Activated CD4-positive, alpha-beta T cell treated with anti-CD3 and anti-CD28 coated beads, Interleukin-2, amount 10 ng/mL, durations not matched to agents 7 days and 5 days (primary cell): ENCODE results near the gene RAD51B. TPM values are rescaled to one million over a fixed set of nuclear protein-coding genes. Genes with fewer than 3 reads are reported as not detected.
A peak's percentile ranks its signal among the peaks of the same experiment; 100 is the strongest.

Experiments
- CTCF ChIA-PET: fragments of 350-600 bp; sonication (Branson Sonifier 250); formaldehyde crosslinking; loops from one replicate; lab custom pipeline; 2021; ENCODE audit warnings: antibody characterized with exemption; lab: Charles Lee
- POLR2A ChIA-PET: fragments of 350-600 bp; sonication (Branson Sonifier 250); formaldehyde crosslinking; loops from one replicate; lab custom pipeline; 2021; ENCODE audit warnings: antibody characterized with exemption; lab: Charles Lee
- DNase-seq: peaks from one replicate; pipeline ENCODE4 v3.0.0-alpha.2; 2020
- H3K27ac Mint-ChIP-seq: one replicate; pipeline ENCODE4 v1.8.0; 2021; ENCODE audit warnings: mild to moderate bottlenecking, moderate library complexity, mixed read lengths
- H3K27me3 Mint-ChIP-seq: one replicate; pipeline ENCODE4 v1.8.0; 2021; ENCODE audit warnings: mixed read lengths
- H3K36me3 Mint-ChIP-seq: one replicate; pipeline ENCODE4 v1.8.0; 2021; ENCODE audit warnings: low read depth, mixed read lengths
- H3K4me1 Mint-ChIP-seq: one replicate; pipeline ENCODE4 v1.8.0; 2021; ENCODE audit warnings: mixed read lengths
- H3K4me3 Mint-ChIP-seq: one replicate; pipeline ENCODE4 v1.8.0; 2021; ENCODE audit warnings: mild to moderate bottlenecking, moderate library complexity, mixed read lengths
- H3K9me3 Mint-ChIP-seq: one replicate; pipeline ENCODE4 v1.8.0; 2021; ENCODE audit warnings: mixed read lengths
- total RNA-seq, 2 experiments: library from RNA; stranded (reverse); gene quantifications; one replicate each; pipeline ENCODE4 v1.2.3, GENCODE V29; 2021

Gene RAD51B
- total RNA-seq, 2 experiments from 2014 or later, result 20.6 to 30.3 TPM

- no peaks in the 10 kb centered on the region for H3K27me3 Mint-ChIP-seq
- H3K9me3 Mint-ChIP-seq, result no peaks in the 10 kb centered on the region
- no peak overlapping the region for H3K4me3 Mint-ChIP-seq
- ChIA-PET POLR2A (interaction anchor here (0.7 kb wide), 1 partner anchor 1520 kb away, joined by 4 read pairs; no protein-coding TSS in a partner anchor), CTCF (interaction anchor here (0.5 to 0.6 kb wide), 2 partner anchors 19 to 547 kb away, joined by 3 read pairs; no protein-coding TSS in a partner anchor)
- peaks cover 30% of the 10 kb centered on the region for H3K4me1 Mint-ChIP-seq
- H3K36me3 Mint-ChIP-seq, result peaks cover 5% of the 10 kb centered on the region
- H3K27ac Mint-ChIP-seq, result no peak overlapping the region
- no peak for DNase-seq
These were observed 683.7 kb downstream of the RAD51B start for GRCh38 chr14:68503186-68503825.

GRCh38 chr14:68504861-68505260 lies 685.3 kb downstream of the RAD51B start:
- Mint-ChIP-seq H3K36me3 (peaks cover 5% of the 10 kb centered on the region), H3K4me1 (peaks cover 34% of the 10 kb centered on the region), H3K9me3 (no peaks in the 10 kb centered on the region), H3K4me3 (no peak overlapping the region), H3K27ac (no peak overlapping the region), H3K27me3 (no peaks in the 10 kb centered on the region)
- no peak for DNase-seq
- CTCF ChIA-PET, result interaction anchor here (0.6 kb wide), 1 partner anchor 1025 kb away, joined by 3 read pairs; no protein-coding TSS in a partner anchor
- POLR2A ChIA-PET, result no interaction called here

- H3K4me3 Mint-ChIP-seq, result no peak overlapping the region
- peaks cover 5% of the 10 kb centered on the region for H3K36me3 Mint-ChIP-seq
- H3K9me3 Mint-ChIP-seq, result no peaks in the 10 kb centered on the region
- ChIA-PET CTCF (interaction anchor here (0.6 to 1.4 kb wide), 4 partner anchors 18 to 1595 kb away, joined by 3 to 4 read pairs (median 3); no protein-coding TSS in a partner anchor), POLR2A (interaction anchor here (0.6 kb wide), 1 partner anchor 181 kb away, joined by 4 read pairs; no protein-coding TSS in a partner anchor)
- no peak for DNase-seq
- H3K27me3 Mint-ChIP-seq, result no peaks in the 10 kb centered on the region
- H3K27ac Mint-ChIP-seq, result peak overlapping the region; percentile 22
- peaks cover 34% of the 10 kb centered on the region for H3K4me1 Mint-ChIP-seq
These were observed 686.6 kb downstream of the RAD51B start for GRCh38 chr14:68506021-68506644.

GRCh38 chr14:68506645-68507419 lies 687.3 kb downstream of the RAD51B start:
- ChIA-PET POLR2A (interaction anchor here (0.6 to 0.7 kb wide), 2 partner anchors 180 to 342 kb away, joined by 3 to 4 read pairs; no protein-coding TSS in a partner anchor), CTCF (interaction anchor here (0.8 to 1.4 kb wide), 5 partner anchors 18 to 337 kb away, joined by 3 to 4 read pairs (median 3); no protein-coding TSS in a partner anchor)
- peaks cover 34% of the 10 kb centered on the region for H3K4me1 Mint-ChIP-seq
- DNase-seq, result peak; percentile 40
- peak overlapping the region; percentile 1 for H3K4me3 Mint-ChIP-seq
- H3K36me3 Mint-ChIP-seq, result peaks cover 5% of the 10 kb centered on the region
- no peaks in the 10 kb centered on the region for H3K27me3 Mint-ChIP-seq
- peak overlapping the region; percentile 83 for H3K27ac Mint-ChIP-seq
- no peaks in the 10 kb centered on the region for H3K9me3 Mint-ChIP-seq

GRCh38 chr14:68507544-68508081 lies 688.0 kb downstream of the RAD51B start:
- Mint-ChIP-seq H3K4me3 (no peak overlapping the region), H3K4me1 (peaks cover 35% of the 10 kb centered on the region), H3K36me3 (peaks cover 5% of the 10 kb centered on the region), H3K27ac (peak overlapping the region; percentile 83), H3K27me3 (no peaks in the 10 kb centered on the region), H3K9me3 (no peaks in the 10 kb centered on the region)
- POLR2A ChIA-PET, result interaction anchor here (0.7 kb wide), 1 partner anchor 341 kb away, joined by 3 read pairs; no protein-coding TSS in a partner anchor
- CTCF ChIA-PET, result interaction anchor here (0.8 to 1.2 kb wide), 4 partner anchors 18 to 80 kb away, joined by 3 to 5 read pairs (median 3); no protein-coding TSS in a partner anchor
- peak; percentile 16 for DNase-seq

- ChIA-PET POLR2A (no interaction called here), CTCF (interaction anchor here (0.7 to 1.2 kb wide), 3 partner anchors 10 to 41 kb away, joined by 3 to 4 read pairs (median 3); no protein-coding TSS in a partner anchor)
These were observed 689.0 kb downstream of the RAD51B start for GRCh38 chr14:68508581-68508980.

GRCh38 chr14:68509188-68509983 lies 689.8 kb downstream of the RAD51B start:
- Mint-ChIP-seq H3K4me3 (no peak overlapping the region), H3K9me3 (no peaks in the 10 kb centered on the region), H3K27me3 (no peaks in the 10 kb centered on the region), H3K27ac (no peak overlapping the region), H3K4me1 (peaks cover 50% of the 10 kb centered on the region), H3K36me3 (peaks cover 5% of the 10 kb centered on the region)
- ChIA-PET POLR2A (no interaction called here), CTCF (interaction anchor here (0.7 to 2.3 kb wide), 2 partner anchors 15 to 39 kb away, joined by 3 to 5 read pairs; no protein-coding TSS in a partner anchor)
- no peak for DNase-seq

More at GRCh38 chr14:68508581-68508980, 689.0 kb downstream of the RAD51B start:
- H3K9me3 Mint-ChIP-seq, result no peaks in the 10 kb centered on the region
- DNase-seq, result no peak
- H3K36me3 Mint-ChIP-seq, result peaks cover 5% of the 10 kb centered on the region
- H3K27me3 Mint-ChIP-seq, result no peaks in the 10 kb centered on the region
- H3K4me3 Mint-ChIP-seq, result no peak overlapping the region
- peaks cover 45% of the 10 kb centered on the region for H3K4me1 Mint-ChIP-seq
- no peak overlapping the region for H3K27ac Mint-ChIP-seq

- POLR2A ChIA-PET, result no interaction called here
- Mint-ChIP-seq H3K27ac (peak overlapping the region; percentile 61), H3K9me3 (no peaks in the 10 kb centered on the region), H3K36me3 (peaks cover 5% of the 10 kb centered on the region), H3K4me1 (peaks cover 49% of the 10 kb centered on the region), H3K4me3 (no peak overlapping the region), H3K27me3 (no peaks in the 10 kb centered on the region)
- DNase-seq, result no peak
- CTCF ChIA-PET, result interaction anchor here (2.3 kb wide), 1 partner anchor 40 kb away, joined by 5 read pairs; no protein-coding TSS in a partner anchor
These were observed 690.9 kb downstream of the RAD51B start for GRCh38 chr14:68510201-68511128.

- H3K4me3 Mint-ChIP-seq, result no peak overlapping the region
These were observed 691.8 kb downstream of the RAD51B start for GRCh38 chr14:68511129-68512047.

GRCh38 chr14:68512088-68512487 lies 692.5 kb downstream of the RAD51B start:
- H3K27me3 Mint-ChIP-seq, result no peaks in the 10 kb centered on the region
- peaks cover 34% of the 10 kb centered on the region for H3K4me1 Mint-ChIP-seq
- H3K36me3 Mint-ChIP-seq, result peaks cover 5% of the 10 kb centered on the region
- CTCF ChIA-PET, result no interaction called here
- no peak overlapping the region for H3K27ac Mint-ChIP-seq
- H3K9me3 Mint-ChIP-seq, result no peaks in the 10 kb centered on the region
- no peak for DNase-seq
- POLR2A ChIA-PET, result no interaction called here
- no peak overlapping the region for H3K4me3 Mint-ChIP-seq

More at GRCh38 chr14:68511129-68512047, 691.8 kb downstream of the RAD51B start:
- H3K9me3 Mint-ChIP-seq, result no peaks in the 10 kb centered on the region
- H3K4me1 Mint-ChIP-seq, result peaks cover 41% of the 10 kb centered on the region
- DNase-seq, result no peak
- ChIA-PET CTCF (interaction anchor here (2.3 kb wide), 1 partner anchor 41 kb away, joined by 5 read pairs; no protein-coding TSS in a partner anchor), POLR2A (no interaction called here)
- H3K27me3 Mint-ChIP-seq, result no peaks in the 10 kb centered on the region
- peaks cover 5% of the 10 kb centered on the region for H3K36me3 Mint-ChIP-seq
- H3K27ac Mint-ChIP-seq, result peak overlapping the region; percentile 61
